NT2/D1 (cell line): ENCODE data around the gene XPR1.

Source experiments
- YY1 ChIP-seq: IDR thresholded peaks from 2 replicates; pipeline ENCODE4 v1.6.1; 2011; ENCODE audit not compliant: insufficient read length, insufficient read depth
- ZNF274 ChIP-seq: IDR thresholded peaks from 2 replicates; pipeline ENCODE4 v1.6.1; 2011; ENCODE audit warnings: mild to moderate bottlenecking, low read depth, low read length

DNA sequence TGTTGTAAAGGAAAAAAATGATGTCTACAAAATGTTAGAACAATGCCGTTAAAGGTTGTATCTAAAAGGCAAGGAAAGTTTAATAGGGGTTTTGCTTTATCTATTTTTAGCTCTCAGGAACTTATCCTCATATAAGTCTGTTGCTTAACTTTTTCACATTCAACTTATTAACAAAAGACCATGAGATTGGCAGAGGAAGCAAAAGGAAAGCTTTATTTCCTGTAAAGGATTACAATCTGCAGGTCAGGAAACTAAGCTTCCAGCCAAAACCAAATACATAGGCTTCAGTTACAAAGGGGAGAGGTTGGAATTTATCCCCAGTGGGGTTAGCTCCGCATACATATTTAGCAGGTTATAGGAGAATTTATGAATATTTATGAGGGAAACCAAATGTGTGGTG lies 222.2 kb downstream of the XPR1 start:
- TF ChIP-seq ZNF274, result no peak
- no peak for TF ChIP-seq YY1
